Hippocampal formation (tissue), 2 donors: ENCODE results near the gene BANK1.

Source experiments
- DNase-seq, 2 donors: peaks; one replicate each; lab custom pipeline; 2025; lab: John Stamatoyannopoulos, UW

BANK1 gene

GRCh38 chr4:101790521-101791181 is at the start of gene BANK1:
Gene BANK1 (plus strand): TSS chr4:101790730. CDS start chr4:101790881, 151 bp downstream.
- DNase-seq = peak; percentile 15 to 21

GRCh38 chr4:101753721-101754120 is 36.8 kb upstream of the BANK1 start:
- DNase-seq = no peak

- no peak for DNase-seq
Observed at GRCh38 chr4:101756181-101756580, 34.3 kb upstream of the BANK1 start.

GRCh38 chr4:101761405-101761804 is 29.1 kb upstream of the BANK1 start:
- DNase-seq = no peak

- DNase-seq = no peak
Observed at GRCh38 chr4:101762025-101762424, 28.5 kb upstream of the BANK1 start.

- no peak for DNase-seq
Observed at GRCh38 chr4:101762534-101762933, 28.0 kb upstream of the BANK1 start.

- no peak for DNase-seq
Observed at GRCh38 chr4:101763576-101763975, 27.0 kb upstream of the BANK1 start.

GRCh38 chr4:101774807-101775206 is 15.7 kb upstream of the BANK1 start:
- DNase-seq = no peak

GRCh38 chr4:101777431-101777830 is 13.1 kb upstream of the BANK1 start:
- no peak for DNase-seq

- DNase-seq = no peak
Observed at GRCh38 chr4:101780284-101780683, 10.2 kb upstream of the BANK1 start.

- no peak for DNase-seq
Observed at GRCh38 chr4:101782546-101782945, 8.0 kb upstream of the BANK1 start.

- DNase-seq = no peak
Observed at GRCh38 chr4:101784957-101785356, 5.6 kb upstream of the BANK1 start.

GRCh38 chr4:101785486-101785885 is 5.0 kb upstream of the BANK1 start:
- DNase-seq = no peak

GRCh38 chr4:101787701-101788316 is 2.7 kb upstream of the BANK1 start:
- DNase-seq = no peak

GRCh38 chr4:101791182-101791558 is 640 bp downstream of the BANK1 start:
- no peak for DNase-seq

GRCh38 chr4:101792056-101792590 is 1.6 kb downstream of the BANK1 start:
- DNase-seq = no peak

- no peak for DNase-seq
Observed at GRCh38 chr4:101793397-101793796, 2.9 kb downstream of the BANK1 start.

GRCh38 chr4:101794806-101795205 is 4.3 kb downstream of the BANK1 start:
- no peak for DNase-seq

GRCh38 chr4:101795704-101796103 is 5.2 kb downstream of the BANK1 start:
- DNase-seq = no peak

GRCh38 chr4:101801958-101802357 is 11.4 kb downstream of the BANK1 start:
- no peak for DNase-seq

- no peak for DNase-seq
Observed at GRCh38 chr4:101806914-101807313, 16.4 kb downstream of the BANK1 start.

- no peak for DNase-seq
Observed at GRCh38 chr4:101807351-101807750, 16.8 kb downstream of the BANK1 start.

- no peak for DNase-seq
Observed at GRCh38 chr4:101813604-101814003, 23.1 kb downstream of the BANK1 start.

GRCh38 chr4:101818362-101818761 is 27.8 kb downstream of the BANK1 start:
- no peak for DNase-seq
